H9 (cell line): Measurements from ENCODE around the gene TMEM176B. TPM values are rescaled to one million over a fixed set of nuclear protein-coding genes. Genes with fewer than 3 reads are reported as not detected.

Experiments used
- DNase-seq: peaks from one replicate; pipeline ENCODE4 v3.0.0-alpha.2; 2017
- H2AFZ ChIP-seq: one replicate; pipeline ENCODE4 v1.6.1; 2013; ENCODE audit warnings: mild to moderate bottlenecking, low read length, control low read depth, moderate library complexity
- H2AK5ac ChIP-seq: 2 replicates; pipeline ENCODE4 v1.6.1; 2013; ENCODE audit warnings: low read length, control low read depth, mixed read lengths; ENCODE audit not compliant: insufficient read length
- H2BK120ac ChIP-seq: one replicate; pipeline ENCODE4 v1.6.1; 2013; ENCODE audit warnings: low read depth, mild to moderate bottlenecking, low read length, control low read depth, inconsistent platforms; ENCODE audit not compliant: poor library complexity, severe bottlenecking
- H2BK12ac ChIP-seq: 2 replicates; pipeline ENCODE4 v1.6.1; 2013; ENCODE audit warnings: low read length, control low read depth, mixed read lengths, low read depth; ENCODE audit not compliant: insufficient read length
- H2BK15ac ChIP-seq: 2 replicates; pipeline ENCODE4 v1.6.1; 2013; ENCODE audit warnings: low read depth, low read length, control low read depth
- H2BK20ac ChIP-seq: one replicate; pipeline ENCODE4 v1.6.1; 2013; ENCODE audit warnings: low read depth, mild to moderate bottlenecking, low read length, control low read depth, inconsistent platforms; ENCODE audit not compliant: poor library complexity, severe bottlenecking
- H2BK5ac ChIP-seq: 2 replicates; pipeline ENCODE4 v1.6.1; 2013; ENCODE audit warnings: low read length, control low read depth, mixed read lengths; ENCODE audit not compliant: insufficient read length
- H3K14ac ChIP-seq: 2 replicates; pipeline ENCODE4 v1.6.1; 2013; ENCODE audit warnings: low read length, control low read depth; ENCODE audit not compliant: insufficient read depth
- H3K18ac ChIP-seq: 2 replicates; pipeline ENCODE4 v1.6.1; 2013; ENCODE audit warnings: low read depth, mild to moderate bottlenecking, mixed read lengths, low read length, control low read depth; ENCODE audit not compliant: insufficient read length
- H3K23ac ChIP-seq: 2 replicates; pipeline ENCODE4 v1.6.1; 2013; ENCODE audit warnings: low read length, control low read depth, mixed read lengths, low read depth; ENCODE audit not compliant: insufficient read length
- H3K23me2 ChIP-seq: 2 replicates; pipeline ENCODE4 v1.6.1; 2013; ENCODE audit warnings: low read depth, mild to moderate bottlenecking, mixed read lengths, low read length, control low read depth; ENCODE audit not compliant: insufficient read length, poor library complexity, severe bottlenecking
- H3K27ac ChIP-seq: 2 replicates; pipeline ENCODE4 v1.5.1; 2013; ENCODE audit warnings: low read length, control low read depth, mixed read lengths, low read depth; ENCODE audit not compliant: insufficient read length
- H3K27me3 ChIP-seq: 2 replicates; pipeline ENCODE4 v1.6.1; 2013; ENCODE audit warnings: low read length, control low read depth, inconsistent platforms; ENCODE audit not compliant: insufficient read depth
- H3K4ac ChIP-seq: 2 replicates; pipeline ENCODE4 v1.6.1; 2013; ENCODE audit warnings: low read depth, mild to moderate bottlenecking, control low read depth, inconsistent platforms, low read length, moderate library complexity
- H3K4me1 ChIP-seq: 2 replicates; pipeline ENCODE4 v1.6.1; 2013; ENCODE audit warnings: low read length, control low read depth, inconsistent platforms; ENCODE audit not compliant: insufficient read depth
- H3K4me2 ChIP-seq: 2 replicates; pipeline ENCODE4 v1.6.1; 2013; ENCODE audit warnings: low read length, control low read depth, mixed read lengths; ENCODE audit not compliant: insufficient read length, insufficient read depth
- H3K56ac ChIP-seq: 2 replicates; pipeline ENCODE4 v1.6.1; 2013; ENCODE audit warnings: low read depth, mild to moderate bottlenecking, mixed read lengths, low read length, control low read depth; ENCODE audit not compliant: insufficient read length
- H3K79me1 ChIP-seq: 2 replicates; pipeline ENCODE4 v1.6.1; 2013; ENCODE audit warnings: low read depth, mild to moderate bottlenecking, moderate library complexity, low read length, control low read depth, inconsistent platforms; ENCODE audit not compliant: insufficient read depth, poor library complexity, severe bottlenecking
- H3K79me2 ChIP-seq: 2 replicates; pipeline ENCODE4 v1.6.1; 2013; ENCODE audit warnings: low read length, control low read depth, inconsistent platforms; ENCODE audit not compliant: insufficient read depth
- H3K9ac ChIP-seq: 2 replicates; pipeline ENCODE4 v1.6.1; 2013; ENCODE audit warnings: low read length, control low read depth, mixed read lengths; ENCODE audit not compliant: insufficient read length; ENCODE audit errors: extremely low read depth
- H3K9me3 ChIP-seq: one replicate; pipeline ENCODE4 v1.6.1; 2013; ENCODE audit warnings: low read depth, low read length, inconsistent platforms; ENCODE audit not compliant: control insufficient read depth
- H3T11ph ChIP-seq: one replicate; pipeline ENCODE4 v1.6.1; 2013; ENCODE audit warnings: mild to moderate bottlenecking, low read length, control low read depth, inconsistent platforms
- H4K20me1 ChIP-seq: one replicate; pipeline ENCODE4 v1.6.1; 2013; ENCODE audit not compliant: control insufficient read depth, insufficient read length, insufficient read depth
- H4K5ac ChIP-seq: 2 replicates; pipeline ENCODE4 v1.6.1; 2013; ENCODE audit warnings: low read depth, mild to moderate bottlenecking, mixed read lengths, low read length, control low read depth; ENCODE audit not compliant: insufficient read length
- H4K8ac ChIP-seq: replicated peaks from 2 replicates; pipeline ENCODE4 v1.6.1; 2013; ENCODE audit warnings: low read length, control low read depth, mixed read lengths, low read depth; ENCODE audit not compliant: insufficient read length
- H4K91ac ChIP-seq: 2 replicates; pipeline ENCODE4 v1.6.1; 2013; ENCODE audit warnings: low read depth, mild to moderate bottlenecking, moderate library complexity, mixed read lengths, low read length, control low read depth; ENCODE audit not compliant: insufficient read length
- H3K27ac Mint-ChIP-seq, 3 experiments: 2 replicates in 2 of 3; 3 replicates in 1 of 3; pipeline ENCODE4 v1.8.0; 2020 to 2021; ENCODE audit warnings: mixed read lengths in 3 of 3, mild to moderate bottlenecking in 1 of 3, moderate library complexity in 1 of 3
- H3K27me3 Mint-ChIP-seq: 2 replicates; pipeline ENCODE4 v1.8.0; 2021; ENCODE audit warnings: low read depth, mild to moderate bottlenecking, moderate library complexity, mixed read lengths
- H3K36me3 Mint-ChIP-seq, 3 experiments: 2 replicates in 2 of 3; 3 replicates in 1 of 3; pipeline ENCODE4 v1.8.0; 2020 to 2021; ENCODE audit warnings: low read depth in 3 of 3, mixed read lengths in 3 of 3; ENCODE audit not compliant: insufficient read depth in 1 of 3
- H3K4me1 Mint-ChIP-seq, 2 experiments: 2 replicates each; pipeline ENCODE4 v1.8.0; 2020; ENCODE audit warnings: mixed read lengths in 2 of 2
- H3K4me3 Mint-ChIP-seq, 2 experiments: 2 replicates in 1 of 2; 3 replicates in 1 of 2; pipeline ENCODE4 v1.8.0; 2020 to 2021; ENCODE audit warnings: mild to moderate bottlenecking in 2 of 2, mixed read lengths in 2 of 2, moderate library complexity in 1 of 2
- H3K9me3 Mint-ChIP-seq, 2 experiments: 2 replicates in 1 of 2; 3 replicates in 1 of 2; pipeline ENCODE4 v1.8.0; 2020; ENCODE audit warnings: mild to moderate bottlenecking in 2 of 2, mixed read lengths in 2 of 2, moderate library complexity in 1 of 2
- WGBS: extraction: QIAGEN DNeasy Blood & Tissue Kit; methylation state at CpG from one replicate; pipeline ENCODE4 v1.1.7; 2013; ENCODE audit warnings: missing lambda C conversion rate, low lambda C conversion rate, mixed read lengths; ENCODE audit not compliant: insufficient read length; ENCODE audit errors: extremely low coverage; 5-methylcytosine and 5-hydroxymethylcytosine counted together
- total RNA-seq: library from RNA; stranded (reverse); gene quantifications from 2 replicates; pipeline ENCODE4 v1.2.1, GENCODE V29; 2021
- TF ChIP-seq, protein P1 (sequence below): fragments of 200-600 bp; sonication (generic); conservative IDR thresholded peaks from 3 replicates; pipeline ENCODE4 v1.8.0; 2021; ENCODE audit warnings: antibody characterized with exemption, mild to moderate bottlenecking

TMEM176B gene
- total RNA-seq, 1 experiment from 2014 or later = 0.85 TPM

GRCh38 chr7:150848111-150848510 lies 47.9 kb upstream of the TMEM176B start:
- no peak overlapping the region for H2BK20ac ChIP-seq
- H3T11ph ChIP-seq = no peak overlapping the region
- H4K8ac ChIP-seq = no peak overlapping the region
- H3K9me3 ChIP-seq = no peaks in the 10 kb centered on the region
- Mint-ChIP-seq H3K36me3 (no peaks in the 10 kb centered on the region), H3K4me3 (no peak overlapping the region), H3K4me1 (peaks cover 4 to 7% of the 10 kb centered on the region in 2 experiments), H3K27ac (no peak overlapping the region), H3K9me3 (no peaks in the 10 kb centered on the region), H3K27me3 (peaks cover 39% of the 10 kb centered on the region)
- H3K79me1 ChIP-seq = no peaks in the 10 kb centered on the region
- no peaks in the 10 kb centered on the region for H3K27me3 ChIP-seq
- H4K20me1 ChIP-seq = no peaks in the 10 kb centered on the region
- no peak overlapping the region for H2AK5ac ChIP-seq
- H3K4me1 ChIP-seq = no peaks in the 10 kb centered on the region
- no peak overlapping the region for H2BK5ac ChIP-seq
- H3K4ac ChIP-seq = no peak overlapping the region
- H3K27ac ChIP-seq = no peak overlapping the region
- H2BK120ac ChIP-seq = no peak overlapping the region
- no peaks in the 10 kb centered on the region for H3K79me2 ChIP-seq
- no peak overlapping the region for H2AFZ ChIP-seq
- H4K91ac ChIP-seq = no peak overlapping the region
- no peak overlapping the region for H4K5ac ChIP-seq
- no peak overlapping the region for H3K4me2 ChIP-seq
- H3K9ac ChIP-seq = no peak overlapping the region
- TF ChIP-seq, protein P1, sequence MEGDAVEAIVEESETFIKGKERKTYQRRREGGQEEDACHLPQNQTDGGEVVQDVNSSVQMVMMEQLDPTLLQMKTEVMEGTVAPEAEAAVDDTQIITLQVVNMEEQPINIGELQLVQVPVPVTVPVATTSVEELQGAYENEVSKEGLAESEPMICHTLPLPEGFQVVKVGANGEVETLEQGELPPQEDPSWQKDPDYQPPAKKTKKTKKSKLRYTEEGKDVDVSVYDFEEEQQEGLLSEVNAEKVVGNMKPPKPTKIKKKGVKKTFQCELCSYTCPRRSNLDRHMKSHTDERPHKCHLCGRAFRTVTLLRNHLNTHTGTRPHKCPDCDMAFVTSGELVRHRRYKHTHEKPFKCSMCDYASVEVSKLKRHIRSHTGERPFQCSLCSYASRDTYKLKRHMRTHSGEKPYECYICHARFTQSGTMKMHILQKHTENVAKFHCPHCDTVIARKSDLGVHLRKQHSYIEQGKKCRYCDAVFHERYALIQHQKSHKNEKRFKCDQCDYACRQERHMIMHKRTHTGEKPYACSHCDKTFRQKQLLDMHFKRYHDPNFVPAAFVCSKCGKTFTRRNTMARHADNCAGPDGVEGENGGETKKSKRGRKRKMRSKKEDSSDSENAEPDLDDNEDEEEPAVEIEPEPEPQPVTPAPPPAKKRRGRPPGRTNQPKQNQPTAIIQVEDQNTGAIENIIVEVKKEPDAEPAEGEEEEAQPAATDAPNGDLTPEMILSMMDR = no peak
- no peak overlapping the region for H3K23ac ChIP-seq
- DNase-seq = peak; percentile 18
- H3K56ac ChIP-seq = no peak overlapping the region
- no peak overlapping the region for H2BK15ac ChIP-seq
- no peaks in the 10 kb centered on the region for H3K23me2 ChIP-seq
- H3K18ac ChIP-seq = no peak overlapping the region
- H2BK12ac ChIP-seq = no peak overlapping the region
- no CpG with 5 or more reads among the region's 8 CpGs for WGBS
- no peak overlapping the region for H3K14ac ChIP-seq
